Left renal pelvis (tissue), 4 donors: ENCODE results near the gene GPR65. TPM values are rescaled to one million over a fixed set of nuclear protein-coding genes. Genes with fewer than 3 reads are reported as not detected.

Experiments used
- DNase-seq, 4 donors: peaks; one replicate each; pipeline ENCODE4 v3.0.0-alpha.2; 2013; ENCODE audit warnings: low read depth in 4 of 4, low spot score in 3 of 4
- polyA plus RNA-seq, 4 donors: library from polyadenylated mRNA; unstranded; fragments of 120-200 nt; gene quantifications; one replicate each; pipeline ENCODE4 v1.2.1, GENCODE V29; 2013; ENCODE audit not compliant: insufficient read length in 4 of 4

Gene GPR65, protein sequence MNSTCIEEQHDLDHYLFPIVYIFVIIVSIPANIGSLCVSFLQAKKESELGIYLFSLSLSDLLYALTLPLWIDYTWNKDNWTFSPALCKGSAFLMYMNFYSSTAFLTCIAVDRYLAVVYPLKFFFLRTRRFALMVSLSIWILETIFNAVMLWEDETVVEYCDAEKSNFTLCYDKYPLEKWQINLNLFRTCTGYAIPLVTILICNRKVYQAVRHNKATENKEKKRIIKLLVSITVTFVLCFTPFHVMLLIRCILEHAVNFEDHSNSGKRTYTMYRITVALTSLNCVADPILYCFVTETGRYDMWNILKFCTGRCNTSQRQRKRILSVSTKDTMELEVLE
- polyA plus RNA-seq: under 1 TPM; 0.53 to 0.64 (median 0.55) TPM

DNA sequence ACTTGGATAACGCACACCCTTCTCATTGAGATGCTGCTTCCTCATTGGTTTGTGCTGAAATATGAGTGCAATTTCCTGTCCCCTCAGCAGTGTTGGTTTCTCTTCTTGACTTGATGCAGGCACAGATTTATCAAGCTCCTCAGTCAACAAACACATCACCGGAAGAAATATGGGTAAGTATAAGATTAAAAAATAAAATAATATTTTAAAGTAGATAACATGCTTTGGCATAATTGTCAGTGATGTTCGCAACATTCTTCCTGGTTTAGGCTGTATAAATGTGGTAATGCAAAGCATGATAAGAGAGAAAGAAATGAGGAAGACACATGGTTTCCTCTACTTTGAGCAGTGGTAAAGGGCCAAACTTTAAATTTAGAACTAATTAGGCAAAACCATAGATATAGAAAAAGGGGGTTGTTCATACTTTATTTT, at the start of gene GPR65:
Gene GPR65 (plus strand): TSS at position 86 of the 432 bp plus-strand sequence. CDS start 5,713 bp downstream, outside the sequence.
- no peak for DNase-seq

DNA sequence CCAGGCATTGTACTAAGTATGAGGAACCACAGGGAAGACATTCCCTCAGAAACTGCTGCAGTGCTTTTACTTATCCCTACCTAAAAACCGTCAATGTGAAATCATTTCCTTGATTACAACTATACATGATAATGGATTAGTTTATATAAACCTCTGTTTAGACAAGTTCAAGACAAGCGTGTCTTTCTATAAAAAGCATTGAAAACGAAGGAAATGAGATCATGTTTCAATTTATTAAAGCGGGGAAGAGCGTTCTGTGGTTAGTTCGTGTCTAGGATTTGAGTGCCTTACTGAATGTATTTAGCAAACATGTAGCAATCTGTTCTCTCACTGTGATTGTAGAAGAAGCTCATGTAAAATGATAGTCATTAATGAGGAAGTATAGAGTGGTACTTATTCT, 49.4 kb upstream of the GPR65 start:
- no peak for DNase-seq

DNA sequence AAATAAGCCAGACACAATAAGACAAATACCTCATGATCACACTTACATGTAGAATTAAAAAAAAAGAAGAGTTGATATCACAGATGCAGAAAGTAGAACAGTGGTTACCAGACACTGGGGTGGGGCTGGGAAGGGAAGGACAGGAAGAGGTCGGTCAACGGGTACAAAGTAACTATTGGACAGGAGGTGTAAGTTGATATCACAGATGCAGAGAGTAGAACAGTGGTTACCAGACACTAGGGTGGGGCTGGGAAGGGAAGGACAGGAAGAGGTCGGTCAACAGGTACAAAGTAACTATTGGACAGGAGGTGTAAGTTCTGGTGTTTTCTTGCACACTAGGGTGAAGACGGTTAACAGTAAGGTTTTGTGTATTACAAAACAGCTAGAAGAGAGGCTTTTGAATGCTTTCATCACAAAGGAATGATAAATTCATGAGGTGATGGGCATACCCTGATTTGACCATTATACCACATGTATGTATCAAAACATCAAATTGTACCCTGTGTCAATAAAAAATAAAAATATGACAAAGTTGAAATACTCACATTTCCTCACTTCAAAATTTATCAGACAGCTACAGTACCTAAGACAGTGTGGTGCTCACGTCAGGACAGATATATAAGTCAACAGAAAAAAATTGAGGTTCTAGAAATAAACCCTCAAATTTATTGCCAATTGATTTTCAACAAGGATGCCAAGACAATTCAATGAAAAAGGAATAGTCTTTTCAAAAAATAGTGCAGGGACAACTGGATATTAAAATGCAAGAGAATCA, 44.7 kb upstream of the GPR65 start:
- DNase-seq: no peak

DNA sequence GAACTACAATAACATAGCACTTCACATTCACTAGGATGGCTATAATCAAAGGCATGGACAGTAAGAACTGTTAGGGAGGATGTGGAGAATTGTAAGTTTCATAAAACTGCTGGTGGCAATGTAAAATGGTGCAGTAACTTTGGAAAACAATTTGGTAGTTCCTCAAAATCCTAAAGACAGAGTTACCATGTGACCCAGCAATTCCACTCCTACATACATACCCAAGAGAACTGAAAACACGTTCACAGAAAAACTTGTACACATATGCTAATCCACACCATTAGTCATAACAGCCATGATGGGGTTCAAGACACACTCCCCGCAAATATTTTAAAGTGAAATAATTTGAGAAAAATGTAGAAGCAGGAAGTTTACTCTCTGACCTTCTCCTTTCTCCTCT, 43.7 kb upstream of the GPR65 start:
- no peak for DNase-seq

DNA sequence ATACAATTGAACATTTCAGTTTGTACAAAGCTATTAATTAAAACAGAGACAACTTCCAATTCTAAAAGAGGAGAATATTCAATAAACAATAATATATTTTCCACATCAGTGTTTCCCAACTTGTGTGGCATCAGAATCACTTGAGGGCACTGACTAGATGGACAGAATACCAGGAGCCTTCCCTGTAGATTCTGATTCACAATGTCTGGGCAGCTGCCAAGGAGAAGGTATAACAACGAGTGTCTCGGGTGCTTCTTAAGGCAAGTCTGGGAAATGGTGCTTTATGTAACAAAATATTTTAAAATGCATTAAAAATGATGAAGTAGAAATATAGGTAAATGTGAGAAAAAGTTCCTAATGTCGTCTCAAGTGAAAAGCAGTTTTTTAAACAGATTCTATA, 38.1 kb upstream of the GPR65 start:
- no peak for DNase-seq

DNA sequence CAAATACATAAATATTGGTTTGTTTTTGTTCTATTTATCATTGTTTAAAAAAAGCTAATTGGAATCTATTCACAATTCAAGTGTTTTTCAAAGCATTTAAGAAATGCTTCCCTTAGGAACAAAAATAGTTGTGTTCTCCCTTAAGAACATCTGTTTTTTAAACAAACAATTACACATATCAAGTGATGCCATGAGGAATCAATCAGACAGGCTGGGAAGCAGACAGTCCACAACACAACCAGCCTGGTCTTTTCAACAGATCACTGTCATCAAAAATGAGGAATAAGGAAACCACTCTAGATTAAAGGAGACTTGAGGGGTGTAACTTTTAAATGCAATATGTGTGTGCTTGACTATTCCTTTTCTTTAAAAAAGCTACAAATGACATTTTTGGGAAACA, 37.4 kb upstream of the GPR65 start:
- no peak for DNase-seq

DNA sequence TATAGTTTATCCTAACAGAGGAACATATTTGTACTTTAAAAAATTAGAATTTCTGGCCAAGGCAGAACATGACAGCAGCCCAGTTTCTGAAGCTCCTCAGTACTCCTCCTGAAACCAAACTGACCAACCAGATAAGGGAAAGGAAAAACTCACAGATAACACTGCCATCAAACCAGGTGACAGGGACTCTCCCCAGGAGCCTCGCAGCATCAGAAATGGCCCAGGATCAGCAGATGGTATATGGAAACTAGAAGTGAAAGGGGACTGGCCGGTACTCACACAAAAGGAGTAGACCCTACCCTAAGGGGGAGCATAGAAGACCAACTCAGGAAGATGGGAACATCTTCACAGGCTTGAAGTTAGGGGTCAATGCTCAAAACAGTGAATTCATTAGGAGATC, 33.9 kb upstream of the GPR65 start:
- DNase-seq: no peak

DNA sequence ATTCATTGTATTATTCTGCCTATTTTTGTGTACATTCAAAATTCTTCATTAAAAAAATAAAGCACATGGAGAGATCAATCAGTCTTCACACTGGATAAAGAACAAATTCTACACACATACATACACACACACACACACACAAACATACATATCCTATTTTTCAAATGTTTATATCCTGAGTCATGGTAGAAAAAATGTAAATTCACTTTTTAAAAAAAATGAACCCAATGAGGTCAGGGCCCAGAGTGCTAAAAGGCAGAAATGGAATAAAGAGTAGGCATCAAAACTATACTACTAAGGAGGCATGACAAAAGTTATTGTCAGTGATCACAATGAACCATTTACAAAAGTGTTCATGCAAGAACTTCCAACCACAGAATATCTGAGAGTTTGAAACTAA, 29.3 kb upstream of the GPR65 start:
- DNase-seq: no peak

DNA sequence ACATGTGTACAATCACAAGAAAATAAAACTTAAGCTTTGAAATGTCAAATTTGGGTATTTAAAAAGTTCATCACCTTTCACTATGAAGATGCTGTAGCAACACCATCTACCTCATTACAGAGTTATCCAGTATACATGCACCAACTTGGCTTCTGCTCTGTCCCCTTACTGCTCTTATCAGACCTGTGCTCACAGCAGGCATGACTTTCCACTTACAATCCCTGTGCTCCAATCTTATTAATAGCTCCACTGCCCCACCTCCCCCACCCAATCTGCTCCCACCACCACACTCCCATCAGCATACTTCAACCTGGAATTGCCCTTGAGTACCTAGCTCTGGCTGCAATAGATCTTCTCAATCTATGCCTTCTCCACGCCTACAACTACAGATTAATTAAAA, 25.2 kb upstream of the GPR65 start:
- no peak for DNase-seq

DNA sequence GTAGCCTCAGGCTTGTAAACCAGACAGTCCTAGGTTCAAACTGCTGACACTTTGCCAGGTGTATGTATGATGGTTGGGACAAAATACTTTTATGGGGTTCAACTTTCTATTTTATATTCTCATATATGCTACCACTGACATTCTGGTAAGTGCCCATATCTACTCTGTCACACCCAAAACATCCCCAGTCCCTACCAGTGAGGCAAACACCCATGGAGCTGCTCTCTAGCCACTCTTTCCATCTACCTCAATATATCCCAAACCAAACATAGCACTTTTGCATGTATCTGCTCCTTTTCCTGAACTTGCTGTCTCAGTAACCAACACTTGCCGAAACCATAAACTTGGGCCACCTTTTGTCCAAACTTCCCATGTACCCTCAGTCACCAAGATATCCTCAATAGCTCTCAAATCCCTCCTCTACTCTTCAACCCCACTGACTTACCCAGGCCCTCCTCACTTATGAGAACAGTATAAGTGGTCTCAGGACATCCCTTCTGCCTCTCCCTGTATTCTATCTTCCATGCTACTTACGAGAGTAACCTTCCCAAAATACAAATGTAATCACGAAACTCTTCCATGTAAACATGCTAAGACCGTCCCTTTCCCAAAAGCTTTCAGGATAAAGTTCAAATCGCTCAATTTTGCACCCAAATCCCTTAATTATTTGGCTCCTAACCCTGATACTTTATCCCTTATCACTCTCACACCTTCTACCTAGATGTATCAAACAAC, 15.5 kb upstream of the GPR65 start:
- DNase-seq: no peak

DNA sequence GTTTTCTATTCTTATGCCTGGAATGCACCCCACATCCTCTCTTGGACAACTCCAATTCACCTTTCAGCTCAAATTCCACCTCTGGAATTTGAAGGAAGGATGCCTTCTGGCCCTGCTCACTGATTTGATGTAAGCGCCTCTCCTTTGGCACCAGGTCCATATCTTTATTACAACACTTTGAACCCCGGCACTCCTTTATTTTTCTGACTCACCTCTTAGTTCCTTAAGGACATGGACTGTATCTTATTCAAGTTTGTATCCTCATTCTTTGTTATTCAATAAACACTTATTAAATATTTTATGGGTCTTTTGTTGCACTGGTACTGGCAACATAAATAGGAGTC, 15.0 kb upstream of the GPR65 start:
- no peak for DNase-seq

DNA sequence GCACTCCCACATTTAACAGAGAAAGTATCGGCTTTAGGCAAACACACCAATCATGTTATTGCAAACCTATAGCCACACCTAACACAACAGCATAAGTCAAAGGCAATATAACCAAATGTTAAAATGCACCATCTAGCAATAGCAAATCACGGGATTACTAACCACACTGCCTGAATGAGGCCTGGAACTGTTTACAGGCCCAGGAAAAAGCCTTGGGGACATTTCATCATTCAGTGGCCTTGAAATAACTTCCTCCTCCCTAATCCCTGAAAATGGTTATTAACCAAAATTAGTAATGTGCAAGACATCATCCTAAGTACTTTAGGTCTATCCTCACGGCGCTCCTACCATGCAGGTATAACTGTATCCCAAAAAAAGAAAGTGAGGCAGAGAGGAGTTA, 14.3 kb upstream of the GPR65 start:
- no peak for DNase-seq

DNA sequence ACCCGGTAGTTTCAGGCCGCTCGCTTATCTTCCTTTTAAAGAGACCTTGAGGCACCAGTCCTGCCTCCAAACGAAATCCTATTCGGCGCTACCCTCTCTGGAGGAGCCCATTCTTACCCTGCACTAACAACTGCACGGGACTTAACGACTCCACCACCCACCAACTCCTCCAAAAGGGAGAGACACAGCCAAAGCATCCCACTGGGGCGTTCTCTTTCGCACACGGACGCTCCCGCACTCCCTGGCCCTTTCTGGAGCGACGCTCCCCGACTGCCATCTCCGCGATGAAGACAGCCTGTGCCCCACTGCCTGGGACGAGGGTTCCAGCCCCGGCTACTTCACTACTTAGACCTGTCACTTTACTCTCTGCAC, 12.6 kb upstream of the GPR65 start:
- DNase-seq: peak in 1 of 4 donors; percentile 8

DNA sequence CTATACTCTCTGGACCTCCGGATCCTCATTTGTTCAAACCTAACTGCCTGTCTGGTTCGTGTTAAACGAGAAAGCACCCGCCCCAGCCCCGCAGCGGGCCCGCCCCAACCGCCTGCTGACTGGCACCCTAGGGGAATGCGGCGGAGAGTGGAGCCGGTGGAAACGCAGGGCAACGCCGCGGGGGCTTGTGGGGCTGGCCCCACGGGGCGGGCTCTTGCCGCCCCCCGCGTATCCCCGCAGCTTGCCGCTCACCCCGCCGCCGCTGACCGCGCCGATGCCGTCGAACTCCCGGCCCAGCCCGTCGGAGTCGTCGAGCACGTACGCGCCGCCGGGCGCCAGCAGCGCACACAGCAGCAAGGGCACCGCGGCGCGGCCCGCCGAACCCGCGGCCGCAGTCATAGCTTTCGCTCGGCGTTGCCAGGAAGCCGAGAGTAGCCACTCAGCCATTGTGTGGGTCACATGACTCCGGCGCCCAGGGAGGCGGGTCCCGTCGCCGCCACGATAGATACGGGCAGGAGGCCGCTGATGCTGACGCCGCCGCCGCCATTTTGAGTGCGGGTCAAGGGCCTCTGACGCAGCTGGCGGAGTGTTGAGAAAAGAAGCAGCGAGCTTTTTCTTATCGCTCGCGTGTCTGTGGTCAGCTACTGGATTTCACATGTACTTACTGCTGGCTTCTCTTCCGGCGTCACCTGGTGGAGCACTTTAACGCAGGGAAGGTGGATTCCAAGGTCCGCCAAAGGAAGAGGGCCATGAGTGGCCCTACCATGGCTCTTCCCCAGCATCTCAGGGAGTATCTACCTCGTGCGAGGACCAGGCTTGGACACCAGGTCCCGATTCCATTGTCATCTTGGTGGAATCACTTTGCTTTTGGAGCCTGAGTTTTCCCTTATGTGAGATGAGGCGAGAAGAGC, 12.0 kb upstream of the GPR65 start, which contains the start of gene GALC:
Gene GALC (minus strand): TSS at position 465 of the 911 bp plus-strand sequence. CDS start 18 bp downstream, at position 447.
- peak; percentile 66 to 76 (median 70) for DNase-seq

DNA sequence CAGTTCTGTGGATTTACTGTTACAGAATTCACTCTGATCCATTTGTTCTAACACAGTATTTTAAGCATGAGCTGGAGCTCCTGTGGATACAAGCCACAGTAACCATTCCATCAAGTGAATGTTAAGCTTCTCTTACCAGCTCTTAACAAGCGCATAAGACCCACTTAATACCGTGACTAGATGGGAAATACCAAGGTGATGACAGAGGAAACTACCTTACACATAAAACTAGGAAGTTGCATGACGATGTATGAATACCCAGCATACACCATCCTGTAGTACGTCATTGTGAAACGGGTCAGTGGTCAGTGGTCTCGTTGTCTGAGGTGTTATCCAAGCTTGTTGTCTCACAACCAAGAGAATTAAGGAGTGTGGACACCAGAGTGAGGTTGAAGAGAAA, 10.0 kb upstream of the GPR65 start:
- no peak for DNase-seq

DNA sequence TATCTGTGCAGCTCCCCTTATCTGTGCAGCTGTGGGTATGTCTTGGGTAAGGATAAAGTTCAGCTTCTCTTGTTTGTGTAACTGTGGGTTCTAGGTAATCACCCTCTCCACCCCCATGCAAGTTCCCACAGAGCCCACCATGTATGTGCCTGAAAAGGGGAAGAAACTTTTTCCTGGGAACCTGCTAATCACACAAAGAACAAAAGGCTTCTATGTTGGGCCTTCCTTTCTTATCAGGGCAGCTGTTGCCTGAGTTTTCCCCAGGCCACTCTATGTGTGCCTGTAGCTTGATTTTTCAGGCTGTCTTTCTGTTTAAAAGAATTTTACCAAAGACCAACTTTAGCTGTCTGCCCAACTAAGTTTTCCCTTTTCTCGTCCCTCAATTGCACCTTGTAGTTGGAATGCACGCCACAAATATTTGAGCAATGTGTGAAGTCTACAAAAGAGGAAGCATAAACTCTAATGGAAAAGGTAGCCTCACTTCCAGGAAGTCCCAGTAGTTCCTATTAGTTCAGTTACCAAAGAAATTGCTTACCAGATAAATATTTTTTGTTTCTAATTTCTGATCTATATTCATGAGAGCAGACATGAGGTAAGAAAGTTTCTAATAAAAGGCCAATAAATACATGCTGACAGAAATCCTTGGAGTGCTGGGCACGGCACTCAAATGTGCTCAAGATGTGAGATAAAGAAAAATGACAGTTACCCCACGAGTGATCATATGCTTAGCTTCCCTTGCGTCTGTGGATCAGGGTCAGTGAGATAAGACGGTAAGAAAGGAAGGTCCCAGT, 9.2 kb upstream of the GPR65 start:
- DNase-seq: no peak

DNA sequence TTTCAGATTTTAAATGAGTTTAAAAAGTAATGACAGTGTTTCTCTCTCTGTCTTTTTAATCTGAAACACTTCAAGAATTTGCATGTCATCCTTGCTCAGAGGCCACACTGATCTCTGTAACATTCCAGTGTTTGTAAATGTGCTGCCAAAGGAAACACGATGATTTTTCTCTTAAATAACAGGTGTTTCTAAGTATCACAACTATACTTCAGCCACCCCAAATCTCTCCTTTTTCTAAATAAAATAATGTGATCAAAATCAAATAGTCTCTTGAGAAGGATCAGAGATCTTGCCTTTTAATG, 8.7 kb upstream of the GPR65 start:
- DNase-seq: no peak

DNA sequence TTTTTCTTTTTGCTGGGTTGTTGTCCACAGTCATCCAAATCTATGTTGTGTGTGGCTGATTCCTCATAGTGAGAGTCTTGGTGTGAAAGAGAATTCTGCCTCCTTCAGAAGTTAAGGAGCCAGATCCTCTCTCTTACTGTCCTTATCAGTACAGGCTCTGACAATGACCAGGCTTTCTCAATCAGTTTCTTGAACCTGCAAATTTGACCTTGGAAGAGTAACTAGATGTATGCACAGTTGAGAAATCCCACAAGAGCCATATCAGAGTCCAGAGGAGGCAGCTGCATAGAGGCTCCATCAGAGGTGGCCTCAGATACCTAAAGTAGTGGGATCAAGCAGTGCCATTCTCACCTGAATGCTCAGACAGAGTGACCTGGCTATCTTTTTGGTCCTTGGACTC, 6.5 kb upstream of the GPR65 start:
- no peak for DNase-seq

DNA sequence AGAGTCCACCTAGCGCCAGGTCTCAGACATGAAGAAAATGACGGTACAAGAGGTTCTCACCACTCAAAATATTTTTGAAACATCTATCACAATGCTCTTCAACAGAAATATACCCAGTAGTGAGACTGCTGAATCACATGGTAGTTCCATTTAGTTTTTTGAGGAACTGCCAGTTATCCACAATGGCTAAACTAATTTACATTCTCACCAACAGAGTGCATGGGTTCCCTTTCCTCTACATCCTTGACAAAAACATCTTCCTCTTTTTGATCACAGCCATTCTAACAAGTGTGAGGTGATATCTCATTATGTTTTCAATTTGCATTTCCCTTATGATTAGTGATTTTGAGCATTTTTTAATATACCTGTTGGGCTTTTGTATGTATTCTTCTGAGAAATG, 5.7 kb upstream of the GPR65 start:
- no peak for DNase-seq
